NCI-H2196 treated with DMSO at 0.1 percent for 48 hours (cell line): ENCODE measurements around the gene VPS18.

Experiments used
- DNase-seq: peaks from one replicate; lab custom pipeline; 2025; ENCODE audit not compliant: unreplicated experiment; lab: John Stamatoyannopoulos, UW

The VPS18 gene

DNA sequence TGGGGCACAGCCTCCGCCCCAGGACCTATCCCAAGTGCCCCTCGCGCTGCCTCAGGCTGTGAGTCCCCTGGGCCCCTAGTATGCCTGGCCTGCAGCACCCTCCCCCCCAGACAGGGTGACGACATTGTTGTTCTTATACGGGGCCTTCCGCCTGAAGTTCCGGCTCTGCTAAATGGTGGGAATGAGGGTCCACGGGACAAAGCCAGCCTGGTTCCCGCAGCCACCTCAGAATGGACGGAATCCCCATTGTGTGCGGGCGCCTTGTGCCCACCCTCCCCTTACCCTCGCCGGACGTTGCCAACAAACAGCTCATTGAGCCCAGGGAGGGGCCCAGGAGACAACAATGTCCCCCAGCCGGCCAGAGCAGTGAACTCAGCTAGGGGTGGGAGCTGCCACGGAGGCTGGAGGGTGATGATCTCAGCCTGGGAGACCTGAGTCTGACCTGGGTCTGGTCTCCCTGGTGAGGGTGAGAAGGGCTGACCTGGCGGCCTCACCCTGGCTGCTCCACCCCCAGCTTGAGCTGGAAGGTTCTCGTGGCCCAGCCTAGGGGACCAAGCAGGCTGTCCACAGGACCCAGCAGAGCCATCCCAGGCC is 24.6 kb downstream of the VPS18 start:
- DNase-seq, result no peak

- no peak for DNase-seq
Observed at GRCh38 chr15:40921949-40922607, 27.8 kb downstream of the VPS18 start.

DNA sequence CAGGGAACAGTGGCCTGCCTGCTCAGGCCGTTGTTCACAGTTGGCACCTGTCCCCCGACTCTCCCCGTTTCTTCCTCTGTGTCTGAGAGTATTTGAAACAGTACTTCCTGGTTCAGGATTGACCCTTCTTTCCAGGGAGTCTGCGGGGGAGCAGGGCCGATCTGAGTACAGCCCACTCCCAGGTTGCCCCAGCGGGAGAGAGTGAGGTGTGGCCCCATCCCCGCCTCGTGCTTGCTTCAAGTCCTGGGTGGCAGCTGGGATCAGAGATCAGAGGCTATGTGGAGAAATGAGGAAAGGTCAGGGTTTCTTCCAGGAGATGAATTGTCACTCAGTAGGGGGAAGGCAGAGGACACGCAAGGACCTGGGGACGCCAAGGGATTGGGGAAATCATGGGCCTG is 28.4 kb downstream of the VPS18 start:
- no peak for DNase-seq

- DNase-seq, result no peak
Observed at GRCh38 chr15:40923551-40923950, 29.3 kb downstream of the VPS18 start.

- no peak for DNase-seq
Observed at GRCh38 chr15:40925495-40925862, 31.2 kb downstream of the VPS18 start.

- DNase-seq, result no peak
Observed at GRCh38 chr15:40925863-40926658, 31.8 kb downstream of the VPS18 start.

DNA sequence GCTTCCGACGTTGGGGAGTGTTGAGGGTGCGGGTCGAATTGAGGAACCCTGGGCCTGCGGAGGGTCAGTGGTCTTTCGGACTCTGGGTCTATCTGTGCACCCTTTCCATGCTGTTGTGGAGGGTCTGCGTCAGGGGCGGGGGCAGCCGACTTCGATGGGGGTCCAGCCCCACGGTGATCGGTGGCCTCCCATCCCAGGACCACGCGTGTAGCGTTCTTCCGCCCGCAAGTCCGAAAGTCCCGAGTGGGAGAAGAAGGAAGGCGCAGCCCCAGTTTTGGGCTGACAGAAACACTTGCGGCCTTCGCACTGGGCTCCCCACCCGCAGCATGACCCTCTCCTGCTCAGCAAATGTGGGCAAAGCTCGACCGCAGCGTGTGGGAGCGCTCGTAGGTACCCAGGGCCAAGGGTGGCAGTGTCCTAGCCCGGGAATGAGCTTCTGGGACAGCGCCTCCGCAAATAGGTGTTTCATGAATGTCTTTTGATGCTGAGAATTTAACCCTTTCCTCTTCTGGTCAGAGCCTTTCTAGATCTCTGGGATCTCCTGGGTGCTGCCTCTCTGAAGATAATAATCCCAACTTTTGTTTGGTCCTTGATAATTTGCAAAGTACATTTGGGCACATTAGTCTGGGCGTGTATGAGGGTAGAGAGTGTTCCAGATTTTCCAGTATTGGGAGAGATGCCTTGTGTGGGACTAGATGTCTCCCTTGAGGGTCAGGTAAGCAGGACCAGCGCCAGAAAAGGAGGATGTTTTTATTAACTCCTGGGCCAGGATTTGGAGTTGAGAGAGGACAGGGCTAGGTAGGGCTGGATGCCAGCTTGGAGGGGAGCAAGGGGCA is 32.6 kb downstream of the VPS18 start:
- no peak for DNase-seq

GRCh38 chr15:40927495-40927872 is 33.2 kb downstream of the VPS18 start:
- no peak for DNase-seq

DNA sequence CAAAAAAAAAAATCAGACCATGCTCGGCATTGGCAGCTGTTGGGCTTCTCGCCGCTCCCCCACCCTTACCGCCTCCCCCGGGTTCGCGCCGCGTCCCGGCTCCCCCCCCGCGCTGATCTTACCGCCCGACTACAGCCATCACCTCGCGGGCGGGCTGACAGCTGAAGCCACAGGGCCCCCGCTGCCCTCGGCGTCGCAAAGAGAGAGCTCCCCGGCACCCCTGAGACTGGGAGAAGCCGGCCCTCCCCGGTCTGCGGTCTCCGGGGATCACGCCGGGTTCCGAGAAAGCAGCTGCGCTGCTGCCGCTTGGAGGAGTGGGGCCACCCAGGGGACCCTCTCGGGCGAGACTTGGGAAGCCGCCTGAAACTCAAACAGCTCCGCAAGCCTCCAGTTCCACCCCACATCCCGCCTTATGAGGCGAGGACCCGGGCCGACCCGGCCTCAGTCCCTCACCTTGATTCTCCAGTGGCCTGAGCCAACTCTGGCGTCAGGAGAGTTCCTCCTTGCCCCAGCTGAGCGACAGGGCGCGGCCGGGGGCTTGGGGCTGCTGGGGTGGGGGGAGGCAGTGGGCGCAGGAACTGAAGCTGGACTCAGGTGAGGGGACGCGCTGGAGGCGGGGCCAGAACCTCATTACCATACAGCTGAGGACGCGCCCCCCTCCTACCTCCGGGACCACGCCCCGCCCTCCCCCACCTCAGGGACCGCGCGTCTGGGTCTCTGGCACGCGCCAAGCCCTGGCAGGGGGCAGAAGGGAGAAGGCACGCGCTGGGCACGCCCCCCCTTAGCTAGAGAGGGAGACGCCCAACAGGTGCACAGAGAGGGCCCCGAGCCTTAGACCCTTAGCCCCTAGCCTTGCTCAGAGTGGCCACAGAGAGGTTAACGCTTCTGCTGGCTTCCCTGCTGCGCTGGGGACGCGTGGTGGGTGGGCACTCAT is 33.9 kb downstream of the VPS18 start:
- peak; percentile 19 for DNase-seq

DNA sequence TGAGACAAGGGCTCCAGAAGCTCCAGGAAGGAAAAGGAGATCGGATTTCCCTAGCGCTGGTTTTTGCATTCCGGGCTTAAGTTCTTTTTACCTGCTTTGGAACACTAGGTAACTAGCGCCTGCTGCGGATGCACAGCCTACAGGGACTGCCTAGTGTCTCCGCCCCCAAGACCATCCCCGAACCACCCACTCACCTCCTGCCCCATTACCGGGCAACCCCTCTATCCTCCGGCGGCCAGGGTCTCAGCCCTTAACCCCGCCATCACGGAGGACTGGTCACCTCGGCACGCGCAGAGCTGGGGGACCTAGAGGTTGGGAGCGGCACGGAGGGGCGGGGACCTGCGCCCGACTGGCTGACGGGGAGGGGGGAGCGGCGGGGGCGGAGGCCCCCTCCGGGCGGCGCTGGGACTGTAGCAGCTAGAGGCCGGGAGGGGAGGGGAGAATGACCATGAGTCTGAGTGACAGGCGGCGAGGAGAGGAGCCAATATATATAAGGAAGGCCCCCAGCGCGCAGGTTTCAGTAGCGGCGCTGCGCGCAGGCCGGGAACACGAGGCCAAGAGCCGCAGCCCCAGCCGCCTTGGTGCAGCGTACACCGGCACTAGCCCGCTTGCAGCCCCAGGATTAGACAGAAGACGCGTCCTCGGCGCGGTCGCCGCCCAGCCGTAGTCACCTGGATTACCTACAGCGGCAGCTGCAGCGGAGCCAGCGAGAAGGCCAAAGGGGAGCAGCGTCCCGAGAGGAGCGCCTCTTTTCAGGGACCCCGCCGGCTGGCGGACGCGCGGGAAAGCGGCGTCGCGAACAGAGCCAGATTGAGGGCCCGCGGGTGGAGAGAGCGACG is 34.8 kb downstream of the VPS18 start, which contains the start of gene DLL4:
Gene DLL4 (plus strand): TSS at position 520 of the 839 bp plus-strand sequence. CDS start 329 bp downstream, outside the sequence.
- peak; percentile 78 for DNase-seq

DNA sequence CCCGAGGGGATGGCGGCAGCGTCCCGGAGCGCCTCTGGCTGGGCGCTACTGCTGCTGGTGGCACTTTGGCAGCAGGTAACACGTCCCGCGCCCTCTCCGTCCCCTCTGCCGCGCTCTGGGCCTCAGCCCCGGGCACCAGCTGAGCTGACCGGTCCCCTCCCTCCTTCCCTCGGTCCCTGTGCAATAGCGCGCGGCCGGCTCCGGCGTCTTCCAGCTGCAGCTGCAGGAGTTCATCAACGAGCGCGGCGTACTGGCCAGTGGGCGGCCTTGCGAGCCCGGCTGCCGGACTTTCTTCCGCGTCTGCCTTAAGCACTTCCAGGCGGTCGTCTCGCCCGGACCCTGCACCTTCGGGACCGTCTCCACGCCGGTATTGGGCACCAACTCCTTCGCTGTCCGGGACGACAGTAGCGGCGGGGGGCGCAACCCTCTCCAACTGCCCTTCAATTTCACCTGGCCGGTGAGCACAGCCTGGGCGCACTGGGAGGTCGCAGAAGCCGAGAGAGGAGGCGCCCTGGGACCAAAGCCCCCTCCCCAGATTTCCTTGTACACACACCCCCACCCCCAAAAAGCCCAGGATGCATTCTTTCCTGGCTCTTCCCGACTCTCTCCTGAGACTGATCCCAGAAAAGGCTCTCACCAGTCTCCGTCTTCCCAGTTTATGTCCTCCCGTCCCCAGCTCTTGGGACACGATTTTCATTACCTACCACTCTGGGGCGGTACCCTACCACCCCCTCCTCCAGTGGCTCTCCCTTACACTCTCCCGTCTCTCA is 35.6 kb downstream of the VPS18 start:
- DNase-seq, result no peak

GRCh38 chr15:40930430-40931299 is 36.4 kb downstream of the VPS18 start:
- DNase-seq, result no peak

GRCh38 chr15:40931300-40932142 is 37.3 kb downstream of the VPS18 start:
- DNase-seq, result no peak

- DNase-seq, result no peak
Observed at GRCh38 chr15:40932156-40932555, 37.9 kb downstream of the VPS18 start.

GRCh38 chr15:40932649-40933516 is 38.6 kb downstream of the VPS18 start:
- no peak for DNase-seq

DNA sequence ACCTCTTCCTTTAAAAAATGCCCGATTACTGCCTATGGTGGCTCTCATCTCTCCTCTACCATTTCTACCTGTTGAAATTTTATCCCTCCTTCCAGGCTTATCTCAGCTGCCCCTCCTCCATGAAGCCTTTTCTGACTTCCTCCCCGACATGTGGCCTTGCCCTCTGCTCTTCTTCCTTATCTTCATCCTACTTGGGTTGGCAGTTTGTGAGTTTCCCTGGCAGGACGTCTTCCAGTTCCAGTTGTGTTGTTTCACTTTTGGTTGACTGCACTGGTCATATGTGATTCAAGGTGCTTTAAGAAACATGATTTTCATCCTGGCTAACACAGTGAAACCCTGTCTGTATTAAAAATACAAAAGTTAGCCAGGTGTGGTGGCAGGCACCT is 39.3 kb downstream of the VPS18 start:
- DNase-seq, result no peak
